Astrocyte (in vitro differentiated cells and primary cell): ENCODE measurements around the gene APOA1.

ENCODE experiments used
- EZH2 ChIP-seq: IDR thresholded peaks from 2 replicates; pipeline ENCODE4 v1.6.1; 2012; ENCODE audit warnings: mild to moderate bottlenecking, low read length, inconsistent platforms; ENCODE audit not compliant: insufficient read depth
- TF ChIP-seq, protein P1 (sequence below): IDR thresholded peaks from 2 replicates; pipeline ENCODE4 v1.5.1; 2011; ENCODE audit warnings: low read depth, mild to moderate bottlenecking, inconsistent platforms, low read length, moderate library complexity; ENCODE audit not compliant: insufficient read depth

DNA sequence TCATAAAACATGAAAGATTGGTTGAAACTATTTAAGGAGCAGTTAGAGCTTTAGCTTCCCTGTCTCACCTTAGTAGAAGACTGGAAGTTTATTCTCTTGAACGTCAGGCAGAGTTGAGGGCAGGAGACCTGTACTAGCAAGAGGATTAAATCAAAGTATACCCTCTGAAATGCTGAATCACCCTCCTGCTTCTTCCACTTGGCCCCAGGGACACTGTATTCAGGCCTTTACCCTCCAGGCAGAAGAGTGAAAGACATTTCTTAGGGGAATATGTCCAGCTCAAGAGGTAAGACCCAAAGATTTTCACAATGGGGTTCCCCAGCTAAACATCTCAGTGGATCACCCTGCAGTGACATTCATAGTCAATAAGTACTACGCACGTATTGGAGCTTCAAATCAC, 26.2 kb downstream of the APOA1 start:
- TF ChIP-seq, protein P1, sequence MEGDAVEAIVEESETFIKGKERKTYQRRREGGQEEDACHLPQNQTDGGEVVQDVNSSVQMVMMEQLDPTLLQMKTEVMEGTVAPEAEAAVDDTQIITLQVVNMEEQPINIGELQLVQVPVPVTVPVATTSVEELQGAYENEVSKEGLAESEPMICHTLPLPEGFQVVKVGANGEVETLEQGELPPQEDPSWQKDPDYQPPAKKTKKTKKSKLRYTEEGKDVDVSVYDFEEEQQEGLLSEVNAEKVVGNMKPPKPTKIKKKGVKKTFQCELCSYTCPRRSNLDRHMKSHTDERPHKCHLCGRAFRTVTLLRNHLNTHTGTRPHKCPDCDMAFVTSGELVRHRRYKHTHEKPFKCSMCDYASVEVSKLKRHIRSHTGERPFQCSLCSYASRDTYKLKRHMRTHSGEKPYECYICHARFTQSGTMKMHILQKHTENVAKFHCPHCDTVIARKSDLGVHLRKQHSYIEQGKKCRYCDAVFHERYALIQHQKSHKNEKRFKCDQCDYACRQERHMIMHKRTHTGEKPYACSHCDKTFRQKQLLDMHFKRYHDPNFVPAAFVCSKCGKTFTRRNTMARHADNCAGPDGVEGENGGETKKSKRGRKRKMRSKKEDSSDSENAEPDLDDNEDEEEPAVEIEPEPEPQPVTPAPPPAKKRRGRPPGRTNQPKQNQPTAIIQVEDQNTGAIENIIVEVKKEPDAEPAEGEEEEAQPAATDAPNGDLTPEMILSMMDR: no peak
- TF ChIP-seq EZH2: no peak
